CD14-positive monocyte (primary cell): Measurements from ENCODE around the gene FOXP1. TPM values are rescaled to one million over a fixed set of nuclear protein-coding genes. Genes with fewer than 3 reads are reported as not detected.

Source experiments
- DNase-seq, 3 donors: peaks; one replicate each; pipeline ENCODE4 v3.0.0-alpha.2; 2011 to 2022
- H2AFZ ChIP-seq: 2 replicates; pipeline ENCODE4 v1.6.0; 2012; ENCODE audit warnings: mild to moderate bottlenecking, low read depth, low read length, inconsistent platforms; ENCODE audit not compliant: insufficient read depth, poor library complexity, severe bottlenecking
- H3K27ac ChIP-seq, 2 donors: 1 replicate in 1 of 2; 2 replicates in 1 of 2; pipeline ENCODE4 v1.5.1; 2012 to 2013; ENCODE audit warnings: low read length in 2 of 2, control low read depth in 1 of 2, inconsistent platforms in 1 of 2, low read depth in 1 of 2, mild to moderate bottlenecking in 1 of 2
- H3K27me3 ChIP-seq, 2 donors: one replicate each; pipeline versions ENCODE4 v1.6.0 to v1.6.1; 2011 to 2013; ENCODE audit warnings: low read length in 2 of 2; ENCODE audit not compliant: control insufficient read depth in 2 of 2, insufficient read depth in 2 of 2
- H3K36me3 ChIP-seq, 2 donors: replicated peaks in 1 of 2; 1 replicate in 1 of 2; 2 replicates in 1 of 2; pipeline versions ENCODE4 v1.5.1 to v1.6.1; 2012 to 2013; ENCODE audit warnings: low read length in 2 of 2, control low read depth in 1 of 2, inconsistent platforms in 1 of 2, mild to moderate bottlenecking in 1 of 2; ENCODE audit not compliant: insufficient read depth in 2 of 2, control insufficient read depth in 1 of 2
- H3K4me1 ChIP-seq, 2 donors: 1 replicate in 1 of 2; 2 replicates in 1 of 2; pipeline versions ENCODE4 v1.5.1 to v1.6.1; 2012 to 2013; ENCODE audit warnings: low read length in 2 of 2, control low read depth in 1 of 2, inconsistent platforms in 1 of 2, mild to moderate bottlenecking in 1 of 2, moderate library complexity in 1 of 2; ENCODE audit not compliant: insufficient read depth in 2 of 2, control insufficient read depth in 1 of 2
- H3K4me2 ChIP-seq: replicated peaks from 2 replicates; pipeline ENCODE3; 2012; ENCODE audit warnings: low read length, moderate library complexity, mild to moderate bottlenecking; ENCODE audit not compliant: poor library complexity, severe bottlenecking; ENCODE audit errors: extremely low read depth
- H3K4me3 ChIP-seq, 3 experiments: fragments of 200-600 bp in 1 of 3; sonication (generic) in 1 of 3; replicated peaks in 1 of 3; 1 replicate in 2 of 3; 2 replicates in 1 of 3; pipeline ENCODE4 v1.5.1; 2011 to 2013; ENCODE audit warnings: low read length in 3 of 3, mild to moderate bottlenecking in 3 of 3, control low read depth in 2 of 3, low read depth in 2 of 3, inconsistent platforms in 1 of 3, moderate library complexity in 1 of 3
- H3K79me2 ChIP-seq: 2 replicates; pipeline ENCODE4 v1.6.0; 2012; ENCODE audit warnings: mild to moderate bottlenecking, control low read depth, inconsistent platforms, low read length, moderate library complexity; ENCODE audit not compliant: insufficient read depth
- H3K9ac ChIP-seq: 2 replicates; pipeline ENCODE4 v1.6.0; 2017; ENCODE audit warnings: low read length, mild to moderate bottlenecking; ENCODE audit not compliant: insufficient read depth, poor library complexity, severe bottlenecking
- H3K9me3 ChIP-seq, 2 donors: replicated peaks in 1 of 2; 1 replicate in 1 of 2; 2 replicates in 1 of 2; pipeline versions ENCODE4 v1.5.1 to v1.6.1; 2012 to 2013; ENCODE audit warnings: low read length in 2 of 2, control low read depth in 1 of 2; ENCODE audit not compliant: control insufficient read depth in 1 of 2, insufficient read depth in 1 of 2
- H4K20me1 ChIP-seq: 2 replicates; pipeline ENCODE4 v1.6.0; 2012; ENCODE audit warnings: mild to moderate bottlenecking, low read length, control low read depth, moderate library complexity; ENCODE audit not compliant: insufficient read depth
- H3K27ac Mint-ChIP-seq, 7 donors: one replicate each; pipeline ENCODE4 v1.8.0; 2020; ENCODE audit warnings: mild to moderate bottlenecking in 7 of 7, mixed read lengths in 7 of 7, moderate library complexity in 6 of 7, inconsistent platforms in 2 of 7
- H3K27me3 Mint-ChIP-seq, 3 donors: one replicate each; pipeline ENCODE4 v1.8.0; 2021 to 2022; ENCODE audit warnings: low read depth in 3 of 3, mild to moderate bottlenecking in 3 of 3, mixed read lengths in 3 of 3, moderate library complexity in 3 of 3, inconsistent platforms in 1 of 3
- H3K36me3 Mint-ChIP-seq, 2 donors: one replicate each; pipeline ENCODE4 v1.8.0; 2020; ENCODE audit warnings: mixed read lengths in 2 of 2, inconsistent platforms in 1 of 2, mild to moderate bottlenecking in 1 of 2
- H3K4me1 Mint-ChIP-seq: one replicate; pipeline ENCODE4 v1.8.0; 2020; ENCODE audit warnings: mild to moderate bottlenecking, mixed read lengths
- H3K4me3 Mint-ChIP-seq, 2 donors: one replicate each; pipeline ENCODE4 v1.8.0; 2020; ENCODE audit warnings: mild to moderate bottlenecking in 2 of 2, mixed read lengths in 2 of 2, moderate library complexity in 1 of 2
- H3K9me3 Mint-ChIP-seq, 7 donors: one replicate each; pipeline ENCODE4 v1.8.0; 2020 to 2022; ENCODE audit warnings: mixed read lengths in 7 of 7, mild to moderate bottlenecking in 6 of 7, moderate library complexity in 6 of 7, inconsistent platforms in 2 of 7
- CTCF ChIP-seq: fragments of 200-600 bp; IDR thresholded peaks from one replicate; pipeline ENCODE4 v1.8.0; 2022; ENCODE audit warnings: antibody characterized with exemption, mild to moderate bottlenecking
- WGBS: methylation state at CpG from one replicate; pipeline ENCODE4 v1.1.5; 2013; ENCODE audit warnings: missing lambda C conversion rate; ENCODE audit not compliant: insufficient coverage; 5-methylcytosine and 5-hydroxymethylcytosine counted together
- intact Hi-C, 2 donors: fragments of 100-400 bp; cut with micrococcal nuclease; formaldehyde crosslinking; loops; one replicate each; pipeline versions ENCODE4 v1.15.0 to v1.15.1; 2023
- polyA plus RNA-seq, 3 donors: library from polyadenylated mRNA; depleted of rRNA in 1 of 3; unstranded in 2 of 3; stranded (reverse) in 1 of 3; fragments of 300-500 nt in 2 of 3; fragments of >200 nt in 1 of 3; fragmentation: Illumina TruSeq in 2 of 3; gene quantifications; 1 replicate in 2 of 3; 2 replicates in 1 of 3; pipeline ENCODE4 v1.2.3, GENCODE V29; 2012 to 2021

FOXP1 gene
- polyA plus RNA-seq, 3 donors: 25.7 to 42.6 (median 27.8) TPM

GRCh38 chr3:71355037-71355436, 228.5 kb downstream of the FOXP1 start:
- Histone ChIP-seq H2AFZ (no peak overlapping the region), H3K4me3 (no peak overlapping the region), H3K27ac (no peak overlapping the region), H3K9ac (no peak overlapping the region), H4K20me1 (peaks cover 88% of the 10 kb centered on the region), H3K4me2 (no peak overlapping the region), H3K9me3 (no peaks in the 10 kb centered on the region), H3K79me2 (peaks cover 34% of the 10 kb centered on the region), H3K27me3 (no peaks in the 10 kb centered on the region), H3K4me1 (no peaks in the 10 kb centered on the region), H3K36me3 (peaks cover 19 to 44% of the 10 kb centered on the region in 2 donors)
- Mint-ChIP-seq H3K4me1 (no peaks in the 10 kb centered on the region), H3K36me3 (peaks cover 29 to 48% of the 10 kb centered on the region in 2 donors), H3K27ac (peak overlapping the region in 1 of 7 donors; percentile 22), H3K9me3 (peaks cover 0 to 4% (median 0%) of the 10 kb centered on the region in 7 donors), H3K27me3 (no peaks in the 10 kb centered on the region), H3K4me3 (no peak overlapping the region)
- no peak for TF ChIP-seq CTCF
- 100% methylated on average over 1 of the region's 5 CpGs for WGBS
- intact Hi-C loops: no loop called here
- DNase-seq: no peak

- peaks cover 0 to 5% of the 10 kb centered on the region in 2 donors for H3K4me1 ChIP-seq
These were observed 232.0 kb downstream of the FOXP1 start for GRCh38 chr3:71351403-71352149.

More at GRCh38 chr3:71351403-71352149, 232.0 kb downstream of the FOXP1 start:
- intact Hi-C loops: no loop called here
- no peaks in the 10 kb centered on the region for H3K9me3 ChIP-seq
- H3K27ac ChIP-seq: no peak overlapping the region
- peaks cover 57% of the 10 kb centered on the region for H3K79me2 ChIP-seq
- 97% methylated on average over 2 of the region's 4 CpGs for WGBS
- DNase-seq: no peak
- no peaks in the 10 kb centered on the region for H3K27me3 Mint-ChIP-seq
- peaks cover 3 to 19% of the 10 kb centered on the region in 2 donors for H3K36me3 ChIP-seq
- no peak overlapping the region for H3K4me3 ChIP-seq
- no peak overlapping the region for H3K4me3 Mint-ChIP-seq
- H3K4me2 ChIP-seq: no peak overlapping the region
- peak overlapping the region in 2 of 7 donors; percentile 12 to 75 for H3K27ac Mint-ChIP-seq
- H3K9ac ChIP-seq: no peak overlapping the region
- peaks cover 20 to 35% of the 10 kb centered on the region in 2 donors for H3K36me3 Mint-ChIP-seq
- no peaks in the 10 kb centered on the region for H3K27me3 ChIP-seq
- no peak for TF ChIP-seq CTCF
- peaks cover 84% of the 10 kb centered on the region for H4K20me1 ChIP-seq
- peaks cover 9% of the 10 kb centered on the region for H3K4me1 Mint-ChIP-seq
- H2AFZ ChIP-seq: no peak overlapping the region
- peaks cover 0 to 4% (median 0%) of the 10 kb centered on the region in 7 donors for H3K9me3 Mint-ChIP-seq
